Measurements from ENCODE around the gene ELAC2.

ELAC2 gene

GRCh38 chr17:12947047-12947446 is 70.8 kb downstream of the ELAC2 start:
- FAIRE-seq, result no peak
